ENCODE results near the gene POR. TPM values are rescaled to one million over a fixed set of nuclear protein-coding genes. Genes with fewer than 3 reads are reported as not detected.

POR gene
- total RNA-seq, 1 donor from 2014 or later = 88.6 TPM

GRCh38 chr7:75985009-75985517 is 70.1 kb downstream of the POR start:
- H3K27me3 Mint-ChIP-seq (ENCODE audit: low read depth) = no peaks in the 10 kb centered on the region
- DNase-seq (ENCODE audit: low spot score in 2 of 2, unreplicated experiment in 2 of 2) = no peak
- H3K36me3 Mint-ChIP-seq = peaks cover 10% of the 10 kb centered on the region
- no peak for TF ChIP-seq CTCF (IDR thresholded peaks at IDR 0.05; ENCODE audit: unreplicated experiment)
- H3K4me3 Mint-ChIP-seq = no peak overlapping the region
- peaks cover 5% of the 10 kb centered on the region for H3K4me1 Mint-ChIP-seq
- H3K9me3 Mint-ChIP-seq = no peaks in the 10 kb centered on the region
- no peak overlapping the region for H3K27ac Mint-ChIP-seq

- TF ChIP-seq CTCF (IDR thresholded peaks at IDR 0.05; ENCODE audit: unreplicated experiment) = no peak
- Mint-ChIP-seq H3K27me3 (ENCODE audit: low read depth) (no peaks in the 10 kb centered on the region), H3K4me3 (no peak overlapping the region), H3K27ac (no peak overlapping the region), H3K36me3 (peaks cover 8% of the 10 kb centered on the region), H3K4me1 (peaks cover 9% of the 10 kb centered on the region), H3K9me3 (no peaks in the 10 kb centered on the region)
- DNase-seq (ENCODE audit: low spot score in 2 of 2, unreplicated experiment in 2 of 2) = no peak
Observed at GRCh38 chr7:75985518-75986146, 70.7 kb downstream of the POR start.

- Mint-ChIP-seq H3K4me1 (peaks cover 13% of the 10 kb centered on the region), H3K27me3 (ENCODE audit: low read depth) (no peaks in the 10 kb centered on the region), H3K4me3 (no peak overlapping the region), H3K27ac (no peak overlapping the region), H3K9me3 (no peaks in the 10 kb centered on the region), H3K36me3 (peaks cover 8% of the 10 kb centered on the region)
- no peak for TF ChIP-seq CTCF (IDR thresholded peaks at IDR 0.05; ENCODE audit: unreplicated experiment)
- DNase-seq (ENCODE audit: low spot score in 2 of 2, unreplicated experiment in 2 of 2) = no peak
Observed at GRCh38 chr7:75986147-75986781, 71.3 kb downstream of the POR start.

GRCh38 chr7:75987026-75987804 is 72.3 kb downstream of the POR start:
- Mint-ChIP-seq H3K4me3 (no peak overlapping the region), H3K4me1 (peaks cover 13% of the 10 kb centered on the region), H3K36me3 (peaks cover 8% of the 10 kb centered on the region), H3K27ac (peak overlapping the region; percentile 43), H3K9me3 (no peaks in the 10 kb centered on the region), H3K27me3 (ENCODE audit: low read depth) (no peaks in the 10 kb centered on the region)
- DNase-seq (ENCODE audit: low spot score in 2 of 2, unreplicated experiment in 2 of 2) = no peak
- no peak for TF ChIP-seq CTCF (IDR thresholded peaks at IDR 0.05; ENCODE audit: unreplicated experiment)

GRCh38 chr7:75987805-75988567 is 73.0 kb downstream of the POR start:
- no peak for TF ChIP-seq CTCF (IDR thresholded peaks at IDR 0.05; ENCODE audit: unreplicated experiment)
- Mint-ChIP-seq H3K4me3 (no peak overlapping the region), H3K27ac (no peak overlapping the region), H3K36me3 (peaks cover 8% of the 10 kb centered on the region), H3K9me3 (no peaks in the 10 kb centered on the region), H3K27me3 (ENCODE audit: low read depth) (no peaks in the 10 kb centered on the region), H3K4me1 (peaks cover 13% of the 10 kb centered on the region)
- DNase-seq (ENCODE audit: low spot score in 2 of 2, unreplicated experiment in 2 of 2) = no peak

Data from mesothelial cell of epicardium (in vitro differentiated cells).